ENCODE measurements around the gene NPB. TPM values are rescaled to one million over a fixed set of nuclear protein-coding genes. Genes with fewer than 3 reads are reported as not detected.
A peak's percentile ranks its signal among the peaks of the same experiment; 100 is the strongest.

The NPB gene
- total RNA-seq, 2 experiments from 2014 or later, result not detected

GRCh38 chr17:81871387-81872230, 30.4 kb upstream of the NPB start:
- POLR2A ChIA-PET, result interaction anchor here (0.7 to 3.1 kb wide), 7 partner anchors 8 to 54 kb away, joined by 3 to 21 read pairs (median 6); partner anchors contain the start of genes ALYREF, ANAPC11 and P4HB
- H3K36me3 Mint-ChIP-seq, result peaks cover 36% of the 10 kb centered on the region
- CTCF ChIA-PET, result interaction anchor here (1.3 kb wide), 1 partner anchor 188 kb away, joined by 3 read pairs; the partner anchor contains the start of genes ARL16 and HGS
- no peaks in the 10 kb centered on the region for H3K27me3 Mint-ChIP-seq
- H3K4me3 Mint-ChIP-seq, result peak overlapping the region; percentile 85
- H3K4me1 Mint-ChIP-seq (ENCODE audit: low read depth), result peaks cover 45% of the 10 kb centered on the region
- no peaks in the 10 kb centered on the region for H3K9me3 Mint-ChIP-seq
- intact Hi-C loops (cut with micrococcal nuclease), result loop anchor here (1.0 to 5.0 kb wide), 7 partner anchors 11 to 226 kb away; partner anchors contain the start of genes ALYREF, ANAPC11, ASPSCR1 and FASN
- peak; percentile 96 for DNase-seq
- H3K27ac Mint-ChIP-seq, result peak overlapping the region; percentile 94

GRCh38 chr17:81877569-81877968, 24.5 kb upstream of the NPB start:
- Mint-ChIP-seq H3K4me3 (no peak overlapping the region), H3K27me3 (no peaks in the 10 kb centered on the region), H3K36me3 (peaks cover 32% of the 10 kb centered on the region), H3K9me3 (no peaks in the 10 kb centered on the region), H3K4me1 (ENCODE audit: low read depth) (peaks cover 20% of the 10 kb centered on the region), H3K27ac (no peak overlapping the region)
- ChIA-PET POLR2A (interaction anchor here (0.6 kb wide), 1 partner anchor 203 kb away, joined by 3 read pairs; no protein-coding TSS in a partner anchor), CTCF (interaction anchor here (0.7 kb wide), 1 partner anchor 213 kb away, joined by 3 read pairs; no protein-coding TSS in a partner anchor)
- intact Hi-C loops (cut with micrococcal nuclease), result no loop called here
- no peak for DNase-seq

GRCh38 chr17:81878294-81878693, 23.7 kb upstream of the NPB start:
- Mint-ChIP-seq H3K27me3 (no peaks in the 10 kb centered on the region), H3K27ac (no peak overlapping the region), H3K4me3 (no peak overlapping the region), H3K4me1 (ENCODE audit: low read depth) (peaks cover 13% of the 10 kb centered on the region), H3K36me3 (peaks cover 35% of the 10 kb centered on the region), H3K9me3 (no peaks in the 10 kb centered on the region)
- CTCF ChIA-PET, result interaction anchor here (0.7 kb wide), 1 partner anchor 212 kb away, joined by 3 read pairs; no protein-coding TSS in a partner anchor
- no peak for DNase-seq
- POLR2A ChIA-PET, result no interaction called here
- intact Hi-C loops (cut with micrococcal nuclease), result no loop called here

- CTCF ChIA-PET, result no interaction called here
- POLR2A ChIA-PET, result interaction anchor here (1.1 to 1.2 kb wide), 2 partner anchors 8 to 12 kb away, joined by 3 to 5 read pairs; partner anchors contain the start of genes ALYREF, ANAPC11 and ARHGDIA
- intact Hi-C loops (cut with micrococcal nuclease), result no loop called here
- no peak for DNase-seq
- peaks cover 35% of the 10 kb centered on the region for H3K36me3 Mint-ChIP-seq
- no peak overlapping the region for H3K27ac Mint-ChIP-seq
- peaks cover 6% of the 10 kb centered on the region for H3K4me1 Mint-ChIP-seq (ENCODE audit: low read depth)
- no peaks in the 10 kb centered on the region for H3K27me3 Mint-ChIP-seq
- H3K4me3 Mint-ChIP-seq, result no peak overlapping the region
- no peaks in the 10 kb centered on the region for H3K9me3 Mint-ChIP-seq
These were observed 22.9 kb upstream of the NPB start for GRCh38 chr17:81879121-81879520.

GRCh38 chr17:81884520-81884919, 17.5 kb upstream of the NPB start:
- Mint-ChIP-seq H3K36me3 (peaks cover 50% of the 10 kb centered on the region), H3K4me1 (ENCODE audit: low read depth) (peaks cover 19% of the 10 kb centered on the region), H3K9me3 (no peaks in the 10 kb centered on the region), H3K4me3 (no peak overlapping the region), H3K27me3 (no peaks in the 10 kb centered on the region), H3K27ac (no peak overlapping the region)
- no peak for DNase-seq
- ChIA-PET POLR2A (no interaction called here), CTCF (no interaction called here)
- intact Hi-C loops (cut with micrococcal nuclease), result no loop called here

GRCh38 chr17:81884968-81885367, 17.1 kb upstream of the NPB start:
- POLR2A ChIA-PET, result no interaction called here
- CTCF ChIA-PET, result no interaction called here
- intact Hi-C loops (cut with micrococcal nuclease), result no loop called here
- Mint-ChIP-seq H3K36me3 (peaks cover 49% of the 10 kb centered on the region), H3K4me3 (no peak overlapping the region), H3K9me3 (no peaks in the 10 kb centered on the region), H3K27me3 (no peaks in the 10 kb centered on the region), H3K4me1 (ENCODE audit: low read depth) (peaks cover 21% of the 10 kb centered on the region), H3K27ac (no peak overlapping the region)
- DNase-seq, result no peak

GRCh38 chr17:81885454-81885853, 16.6 kb upstream of the NPB start:
- Mint-ChIP-seq H3K4me3 (no peak overlapping the region), H3K36me3 (peaks cover 54% of the 10 kb centered on the region)

GRCh38 chr17:81885869-81886548, 16.0 kb upstream of the NPB start:
- H3K36me3 Mint-ChIP-seq, result peaks cover 58% of the 10 kb centered on the region
- no peaks in the 10 kb centered on the region for H3K9me3 Mint-ChIP-seq

More at GRCh38 chr17:81885454-81885853, 16.6 kb upstream of the NPB start:
- CTCF ChIA-PET, result no interaction called here
- H3K27ac Mint-ChIP-seq, result peak overlapping the region; percentile 54
- H3K27me3 Mint-ChIP-seq, result no peaks in the 10 kb centered on the region
- no peaks in the 10 kb centered on the region for H3K9me3 Mint-ChIP-seq
- intact Hi-C loops (cut with micrococcal nuclease), result no loop called here
- POLR2A ChIA-PET, result interaction anchor here (1.1 kb wide), 1 partner anchor 13 kb away, joined by 6 read pairs; no protein-coding TSS in a partner anchor
- DNase-seq, result no peak
- peaks cover 24% of the 10 kb centered on the region for H3K4me1 Mint-ChIP-seq (ENCODE audit: low read depth)

GRCh38 chr17:81888105-81888987, 13.7 kb upstream of the NPB start:
- Mint-ChIP-seq H3K27ac (no peak overlapping the region), H3K4me3 (peak overlapping the region; percentile 33), H3K9me3 (no peaks in the 10 kb centered on the region), H3K36me3 (peaks cover 51% of the 10 kb centered on the region), H3K4me1 (ENCODE audit: low read depth) (peaks cover 26% of the 10 kb centered on the region), H3K27me3 (no peaks in the 10 kb centered on the region)
- no peak for DNase-seq
- ChIA-PET POLR2A (no interaction called here), CTCF (interaction anchor here (0.6 kb wide), 1 partner anchor 313 kb away, joined by 3 read pairs; no protein-coding TSS in a partner anchor)
- intact Hi-C loops (cut with micrococcal nuclease), result no loop called here

More at GRCh38 chr17:81885869-81886548, 16.0 kb upstream of the NPB start:
- ChIA-PET POLR2A (interaction anchor here (0.6 to 1.1 kb wide), 4 partner anchors 14 to 183 kb away, joined by 3 to 6 read pairs (median 4); partner anchors contain the start of gene MRPL12), CTCF (no interaction called here)
- Mint-ChIP-seq H3K4me3 (no peak overlapping the region), H3K27ac (peak overlapping the region; percentile 54), H3K4me1 (ENCODE audit: low read depth) (peaks cover 26% of the 10 kb centered on the region), H3K27me3 (no peaks in the 10 kb centered on the region)
- intact Hi-C loops (cut with micrococcal nuclease), result no loop called here
- no peak for DNase-seq

- peak overlapping the region; percentile 61 for H3K4me3 Mint-ChIP-seq
- H3K27ac Mint-ChIP-seq, result no peak overlapping the region
- no peaks in the 10 kb centered on the region for H3K9me3 Mint-ChIP-seq
- intact Hi-C loops (cut with micrococcal nuclease), result no loop called here
- H3K36me3 Mint-ChIP-seq, result peaks cover 50% of the 10 kb centered on the region
- no peak for DNase-seq
- CTCF ChIA-PET, result no interaction called here
- POLR2A ChIA-PET, result no interaction called here
- peaks cover 26% of the 10 kb centered on the region for H3K4me1 Mint-ChIP-seq (ENCODE audit: low read depth)
- H3K27me3 Mint-ChIP-seq, result no peaks in the 10 kb centered on the region
These were observed 12.9 kb upstream of the NPB start for GRCh38 chr17:81888988-81889595.

GRCh38 chr17:81889602-81890001, 12.4 kb upstream of the NPB start:
- no peak for DNase-seq
- Mint-ChIP-seq H3K4me1 (ENCODE audit: low read depth) (peaks cover 26% of the 10 kb centered on the region), H3K36me3 (peaks cover 48% of the 10 kb centered on the region), H3K27ac (no peak overlapping the region), H3K4me3 (peak overlapping the region; percentile 85), H3K27me3 (no peaks in the 10 kb centered on the region), H3K9me3 (no peaks in the 10 kb centered on the region)
- POLR2A ChIA-PET, result no interaction called here
- CTCF ChIA-PET, result no interaction called here
- intact Hi-C loops (cut with micrococcal nuclease), result no loop called here

All from activated CD4-positive, alpha-beta memory T cell treated with anti-CD3 and anti-CD28 coated beads for 36 hours (primary cell).